IMR-90 (cell line): ENCODE data around the gene FARP1. TPM values are rescaled to one million over a fixed set of nuclear protein-coding genes. Genes with fewer than 3 reads are reported as not detected.
A peak's percentile ranks its signal among the peaks of the same experiment; 100 is the strongest.

Experiments used
- ATAC-seq: fragments of 200-7000 bp; cut with Tn5 transposase; 2 replicates; pipeline ENCODE4 v1.9.1; 2020; ENCODE audit warnings: low read depth, mild to moderate bottlenecking, moderate library complexity
- BruUV-seq: library from RNA; stranded (reverse); fragments of 400-500 nt; replicated peaks from 2 replicates; lab custom pipeline; 2021; lab: Mats Ljungman, UMichigan
- CTCF ChIA-PET: fragments of 300-600 bp; formaldehyde crosslinking; extraction: SDS; loops from one replicate; lab custom pipeline; 2021; ENCODE audit warnings: antibody characterized with exemption; lab: Yijun Ruan, JAX
- POLR2A ChIA-PET: fragments of 300-600 bp; sonication (Branson Sonifier 250); formaldehyde crosslinking; loops from one replicate; lab custom pipeline; 2022; ENCODE audit warnings: antibody characterized with exemption; ENCODE audit not compliant: unreplicated experiment; lab: Charles Lee
- DNase-seq: peaks from one replicate; pipeline ENCODE4 v3.0.0; 2013
- H2AFZ ChIP-seq: replicated peaks from 2 replicates; pipeline ENCODE3; 2013; ENCODE audit warnings: low read length, mild to moderate bottlenecking; ENCODE audit not compliant: poor library complexity
- H2AK5ac ChIP-seq: 2 replicates; pipeline ENCODE4 v1.6.1; 2013; ENCODE audit warnings: low read depth, low read length, inconsistent platforms
- H2AK9ac ChIP-seq: replicated peaks from 2 replicates; pipeline ENCODE3; 2013; ENCODE audit warnings: mild to moderate bottlenecking, low read depth, low read length, moderate library complexity; ENCODE audit not compliant: poor library complexity
- H2BK120ac ChIP-seq: 2 replicates; pipeline ENCODE4 v1.6.1; 2013; ENCODE audit warnings: low read depth, low read length, inconsistent platforms
- H2BK15ac ChIP-seq: 3 replicates; pipeline ENCODE4 v1.6.1; 2013; ENCODE audit warnings: low read depth, low read length, inconsistent platforms
- H2BK20ac ChIP-seq: 2 replicates; pipeline ENCODE4 v1.6.1; 2013; ENCODE audit warnings: low read depth, mild to moderate bottlenecking, inconsistent platforms, low read length, moderate library complexity
- H2BK5ac ChIP-seq: 2 replicates; pipeline ENCODE4 v1.6.1; 2013; ENCODE audit warnings: mild to moderate bottlenecking, low read depth, low read length, inconsistent platforms; ENCODE audit not compliant: poor library complexity, severe bottlenecking
- H3K14ac ChIP-seq: replicated peaks from 2 replicates; pipeline ENCODE4 v1.6.1; 2013; ENCODE audit warnings: low read depth, low read length, inconsistent platforms
- H3K18ac ChIP-seq: 2 replicates; pipeline ENCODE4 v1.6.1; 2013; ENCODE audit warnings: low read depth, low read length, control low read depth
- H3K23ac ChIP-seq: 2 replicates; pipeline ENCODE4 v1.6.1; 2013; ENCODE audit warnings: low read depth, low read length, inconsistent platforms
- H3K27ac ChIP-seq: 2 replicates; pipeline ENCODE4 v1.5.1; 2013; ENCODE audit warnings: mild to moderate bottlenecking, control low read depth, low read length; ENCODE audit not compliant: insufficient read depth
- H3K27me3 ChIP-seq: 2 replicates; pipeline ENCODE4 v1.6.1; 2013; ENCODE audit warnings: low read length; ENCODE audit not compliant: control insufficient read depth, insufficient read depth
- H3K36me3 ChIP-seq: 2 replicates; pipeline ENCODE4 v1.6.1; 2013; ENCODE audit warnings: low read length, mixed read lengths; ENCODE audit not compliant: control insufficient read depth, insufficient read depth
- H3K4ac ChIP-seq: 2 replicates; pipeline ENCODE4 v1.6.1; 2013; ENCODE audit warnings: low read depth, low read length, inconsistent platforms
- H3K4me1 ChIP-seq: 2 replicates; pipeline ENCODE4 v1.6.1; 2013; ENCODE audit warnings: low read length, mixed read lengths; ENCODE audit not compliant: control insufficient read depth, insufficient read depth
- H3K4me2 ChIP-seq: 2 replicates; pipeline ENCODE4 v1.6.1; 2013; ENCODE audit warnings: low read depth, mild to moderate bottlenecking, control low read depth, low read length, moderate library complexity
- H3K4me3 ChIP-seq: 2 replicates; pipeline ENCODE4 v1.5.1; 2013; ENCODE audit warnings: low read depth, mild to moderate bottlenecking, control low read depth, low read length, moderate library complexity; ENCODE audit not compliant: insufficient read depth
- H3K56ac ChIP-seq: 2 replicates; pipeline ENCODE4 v1.6.1; 2013; ENCODE audit warnings: low read length, inconsistent platforms; ENCODE audit not compliant: insufficient read depth; ENCODE audit errors: extremely low read depth
- H3K79me1 ChIP-seq, 2 experiments: 2 replicates each; pipeline ENCODE4 v1.6.1; 2013; ENCODE audit warnings: low read length in 2 of 2, inconsistent platforms in 1 of 2, low read depth in 1 of 2
- H3K9ac ChIP-seq: 2 replicates; pipeline ENCODE4 v1.6.1; 2013; ENCODE audit warnings: low read depth, low read length, control low read depth
- H3K9me1 ChIP-seq: 2 replicates; pipeline ENCODE4 v1.6.1; 2013; ENCODE audit warnings: low read length, inconsistent platforms; ENCODE audit not compliant: insufficient read depth
- H3K9me3 ChIP-seq: 2 replicates; pipeline ENCODE4 v1.6.1; 2013; ENCODE audit warnings: low read length; ENCODE audit not compliant: control insufficient read depth, insufficient read depth
- H4K20me1 ChIP-seq: 2 replicates; pipeline ENCODE4 v1.6.1; 2013; ENCODE audit warnings: low read length, inconsistent platforms; ENCODE audit not compliant: insufficient read depth
- H4K5ac ChIP-seq: 2 replicates; pipeline ENCODE4 v1.6.1; 2013; ENCODE audit warnings: mild to moderate bottlenecking, low read depth, low read length, control low read depth
- H4K8ac ChIP-seq, 2 experiments: 2 replicates each; pipeline ENCODE4 v1.6.1; 2013; ENCODE audit warnings: low read depth in 2 of 2, low read length in 2 of 2, control low read depth in 1 of 2, inconsistent platforms in 1 of 2
- H4K91ac ChIP-seq: 2 replicates; pipeline ENCODE4 v1.6.1; 2013; ENCODE audit warnings: low read depth, low read length, inconsistent platforms; ENCODE audit not compliant: insufficient read depth
- BHLHE40 ChIP-seq: fragments of 150-350 bp; IDR thresholded peaks from 2 replicates; pipeline ENCODE4 v1.6.1; 2016; ENCODE audit warnings: mild to moderate bottlenecking, low read depth, low read length
- CEBPB ChIP-seq: IDR thresholded peaks from 2 replicates; pipeline ENCODE4 v1.6.1; 2012; ENCODE audit warnings: low read depth, low read length, improper control_type of control experiment
- CHD1 ChIP-seq: IDR thresholded peaks from 2 replicates; pipeline ENCODE4 v1.6.1; 2012; ENCODE audit warnings: low read depth, low read length, improper control_type of control experiment
- CTCF ChIP-seq: conservative IDR thresholded peaks from 2 replicates; pipeline ENCODE4 v1.5.1; 2012; ENCODE audit warnings: mild to moderate bottlenecking, low read depth, low read length, improper control_type of control experiment
- ELK1 ChIP-seq: fragments of 150-350 bp; IDR thresholded peaks from 2 replicates; pipeline ENCODE4 v1.6.1; 2016; ENCODE audit warnings: low read depth, mild to moderate bottlenecking, low read length, moderate library complexity, borderline replicate concordance
- FOS ChIP-seq: fragments of 150-350 bp; IDR thresholded peaks from 2 replicates; pipeline ENCODE4 v1.6.1; 2016; ENCODE audit warnings: low read depth, low read length
- MAFK ChIP-seq: IDR thresholded peaks from 2 replicates; pipeline ENCODE4 v1.6.1; 2012; ENCODE audit warnings: low read depth, low read length, improper control_type of control experiment
- MAZ ChIP-seq: IDR thresholded peaks from 2 replicates; pipeline ENCODE4 v1.6.1; 2012; ENCODE audit warnings: low read depth, mild to moderate bottlenecking, low read length, improper control_type of control experiment, moderate library complexity, borderline replicate concordance
- MXI1 ChIP-seq: IDR thresholded peaks from 2 replicates; pipeline ENCODE4 v1.6.1; 2012; ENCODE audit warnings: low read depth, mild to moderate bottlenecking, low read length, moderate library complexity, borderline replicate concordance
- NFE2L2 ChIP-seq: fragments of 150-350 bp; IDR thresholded peaks from 2 replicates; pipeline ENCODE4 v1.6.1; 2016; ENCODE audit warnings: low read depth, mild to moderate bottlenecking, low read length
- POLR2A ChIP-seq: IDR thresholded peaks from 2 replicates; pipeline ENCODE4 v1.6.1; 2012; ENCODE audit warnings: mild to moderate bottlenecking, low read depth, low read length
- RAD21 ChIP-seq: IDR thresholded peaks from 2 replicates; pipeline ENCODE4 v1.6.1; 2012; ENCODE audit warnings: low read length, improper control_type of control experiment
- RCOR1 ChIP-seq: IDR thresholded peaks from 2 replicates; pipeline ENCODE4 v1.6.1; 2012; ENCODE audit warnings: mild to moderate bottlenecking, low read length, improper control_type of control experiment; ENCODE audit not compliant: insufficient replicate concordance
- RFX5 ChIP-seq: IDR thresholded peaks from 2 replicates; pipeline ENCODE4 v1.8.0; 2012; ENCODE audit warnings: low read depth, mild to moderate bottlenecking, low read length, moderate library complexity
- SMC3 ChIP-seq: fragments of 150-350 bp; IDR thresholded peaks from 2 replicates; pipeline ENCODE4 v1.6.1; 2016; ENCODE audit warnings: low read depth, mild to moderate bottlenecking, antibody characterized with exemption, low read length, moderate library complexity
- USF2 ChIP-seq: fragments of 150-350 bp; IDR thresholded peaks from 2 replicates; pipeline ENCODE4 v1.6.1; 2017; ENCODE audit warnings: mild to moderate bottlenecking, antibody characterized with exemption, low read length, low read depth
- WGBS, 2 experiments: methylation state at CpG; one replicate each; pipeline versions ENCODE4 v1.1.5 to v1.1.7; 2013; ENCODE audit warnings: missing lambda C conversion rate in 2 of 2; ENCODE audit not compliant: insufficient read length in 1 of 2; ENCODE audit errors: extremely low coverage in 2 of 2; 5-methylcytosine and 5-hydroxymethylcytosine counted together
- dilution Hi-C: fragments of 300-500 bp; cut with HindIII; formaldehyde crosslinking; loops from one replicate; pipeline ENCODE4 v1.14.3; 2018; ENCODE audit warnings: low sequenced_read_pairs; ENCODE audit not compliant: unreplicated experiment
- in situ Hi-C: fragments of 300-500 bp; cut with MboI; formaldehyde crosslinking; loops from 3 replicates; pipeline ENCODE4 v1.14.3; 2019; ENCODE audit warnings: low sequenced_read_pairs, inconsistent platforms, mixed read lengths
- intact Hi-C: fragments of 100-400 bp; cut with micrococcal nuclease; formaldehyde crosslinking; loops from 2 replicates; pipeline ENCODE4 v1.10.0; 2022
- polyA plus RNA-seq, 3 experiments: library from polyadenylated mRNA; depleted of rRNA; stranded (reverse); fragments of >200 nt; gene quantifications; 2 replicates each; pipeline ENCODE4 v1.2.3, GENCODE V29; 2012; ENCODE audit warnings: low replicate concordance in 1 of 3
- total RNA-seq: library from RNA; depleted of rRNA; stranded (reverse); fragments of >200 nt; gene quantifications from 2 replicates; pipeline ENCODE4 v1.2.3, GENCODE V29; 2012

Gene FARP1
- total and polyA plus RNA-seq, 2 of the 4 experiments (the other 2 are of a cell fraction): 39.6 to 57.0 TPM

- peaks cover 12% of the 10 kb centered on the region for H3K36me3 ChIP-seq
- BruUV-seq: no TSS peak
- CTCF ChIA-PET: no interaction called here
- H2BK120ac ChIP-seq: peak overlapping the region; percentile 11; the same call in 1 of the 2 replicates
- no peak overlapping the region for H3K23ac ChIP-seq
- H3K56ac ChIP-seq: no peak overlapping the region
- no peak overlapping the region for H2AK9ac ChIP-seq
- H3K4me2 ChIP-seq: no peak overlapping the region
- no peak overlapping the region for H4K91ac ChIP-seq
- TF ChIP-seq FOS (no peak), MAZ (no peak), SMC3 (no peak), RAD21 (no peak), MXI1 (no peak), RCOR1 (no peak), CTCF (no peak), ELK1 (no peak), POLR2A (no peak), BHLHE40 (no peak), RFX5 (no peak), USF2 (no peak), MAFK (no peak), CEBPB (no peak), NFE2L2 (no peak), CHD1 (no peak)
- H4K5ac ChIP-seq: no peak overlapping the region
- intact Hi-C loops (no loop called here), dilution Hi-C loops (no loop called here), in situ Hi-C loops (no loop called here)
- no peaks in the 10 kb centered on the region for H3K27me3 ChIP-seq
- H3K27ac ChIP-seq: no peak overlapping the region
- no CpG with 5 or more reads among the region's 2 CpGs for WGBS, 2 experiments
- H3K9ac ChIP-seq: no peak overlapping the region
- no peaks in the 10 kb centered on the region for H3K9me3 ChIP-seq
- H2BK5ac ChIP-seq: peak overlapping the region; percentile 56
- no peak overlapping the region; the same call in 1 of the 2 replicates for H2BK20ac ChIP-seq
- no peak overlapping the region for H2AFZ ChIP-seq
- peak overlapping the region; percentile 71 for H3K14ac ChIP-seq
- H4K20me1 ChIP-seq: peaks cover 12% of the 10 kb centered on the region
- H3K79me1 ChIP-seq: peaks cover 39 to 82% of the 10 kb centered on the region in 2 experiments
- H3K4me1 ChIP-seq: peaks cover 16% of the 10 kb centered on the region
- peak overlapping the region in 1 of 2 experiments; percentile 37; a peak in 1 of 4 replicates for H4K8ac ChIP-seq
- peaks cover 32% of the 10 kb centered on the region for H3K9me1 ChIP-seq
- H2BK15ac ChIP-seq: no peak overlapping the region
- H2AK5ac ChIP-seq: 0 out of 2 replicates have a peak overlapping the region, but pooled peaks have one; percentile 13
- H3K4me3 ChIP-seq: no peak overlapping the region
- DNase-seq (no peak), ATAC-seq (no peak)
- peak overlapping the region; percentile 33; the same call in 1 of the 2 replicates for H3K4ac ChIP-seq
- POLR2A ChIA-PET: interaction anchor here (0.6 kb wide), 1 partner anchor 85 kb away, joined by 3 read pairs; no protein-coding TSS in a partner anchor
- H3K18ac ChIP-seq: no peak overlapping the region
Measured at GRCh38 chr13:98366010-98366409, 223.1 kb downstream of the FARP1 start.
